B cell (primary cell): ENCODE measurements around the gene SLC9A5. TPM values are rescaled to one million over a fixed set of nuclear protein-coding genes. Genes with fewer than 3 reads are reported as not detected.

Source experiments
- ATAC-seq: fragments of 200-7000 bp; cut with Tn5 transposase; one replicate; pipeline ENCODE4 v1.10.0; 2021; ENCODE audit warnings: low read depth, mild to moderate bottlenecking, moderate number of reproducible peaks, moderate library complexity
- CTCF ChIA-PET: fragments of 350-600 bp; sonication (Branson Sonifier 250); formaldehyde crosslinking; loops from one replicate; lab custom pipeline; 2021; ENCODE audit warnings: antibody characterized with exemption, inconsistent platforms; lab: Charles Lee
- POLR2A ChIA-PET: fragments of 350-600 bp; sonication (Branson Sonifier 250); formaldehyde crosslinking; loops from one replicate; lab custom pipeline; 2021; ENCODE audit warnings: antibody characterized with exemption; lab: Charles Lee
- DNase-seq: peaks from one replicate; pipeline ENCODE4 v3.0.0; 2013
- H2AFZ ChIP-seq: 2 replicates; pipeline ENCODE4 v1.6.1; 2012; ENCODE audit warnings: mild to moderate bottlenecking, low read depth, low read length; ENCODE audit not compliant: insufficient read depth, poor library complexity, severe bottlenecking
- H3K27ac ChIP-seq, 2 donors: 1 replicate in 1 of 2; 2 replicates in 1 of 2; pipeline ENCODE4 v1.5.1; 2012 to 2013; ENCODE audit warnings: low read length in 2 of 2, mild to moderate bottlenecking in 2 of 2, moderate library complexity in 1 of 2
- H3K27me3 ChIP-seq, 4 experiments: fragments of 200-600 bp in 1 of 4; sonication (generic) in 1 of 4; replicated peaks in 1 of 4; 1 replicate in 2 of 4; 2 replicates in 2 of 4; pipeline versions ENCODE4 v1.6.1 to v1.7.0; 2013 to 2016; ENCODE audit warnings: low read length in 3 of 4, mild to moderate bottlenecking in 2 of 4, mixed read lengths in 1 of 4, moderate library complexity in 1 of 4; ENCODE audit not compliant: insufficient read depth in 4 of 4, control insufficient read depth in 3 of 4; ENCODE audit errors: control extremely low read depth in 1 of 4
- H3K36me3 ChIP-seq, 2 experiments: replicated peaks in 1 of 2; 1 replicate in 1 of 2; 2 replicates in 1 of 2; pipeline versions ENCODE4 v1.6.1 to v1.7.1; 2013; ENCODE audit warnings: low read length in 1 of 2; ENCODE audit not compliant: insufficient read depth in 2 of 2, control insufficient read depth in 1 of 2; ENCODE audit errors: control extremely low read depth in 1 of 2, extremely low read depth in 1 of 2
- H3K4me1 ChIP-seq, 2 donors: fragments of 200-600 bp in 1 of 2; sonication (generic) in 1 of 2; 1 replicate in 1 of 2; 2 replicates in 1 of 2; pipeline versions ENCODE4 v1.5.1 to v1.6.1; 2013 to 2017; ENCODE audit warnings: low read length in 2 of 2; ENCODE audit not compliant: control insufficient read depth in 2 of 2, insufficient read depth in 2 of 2
- H3K4me2 ChIP-seq: replicated peaks from 2 replicates; pipeline ENCODE3; 2012; ENCODE audit warnings: mild to moderate bottlenecking, low read depth, low read length; ENCODE audit not compliant: poor library complexity, severe bottlenecking
- H3K4me3 ChIP-seq, 5 experiments: fragments of 200-600 bp in 1 of 5; sonication (generic) in 1 of 5; 1 replicate in 3 of 5; 2 replicates in 2 of 5; pipeline versions ENCODE4 v1.5.1 to v1.7.0; 2011 to 2016; ENCODE audit warnings: low read length in 4 of 5, mild to moderate bottlenecking in 4 of 5, low read depth in 2 of 5, control low read depth in 1 of 5, moderate library complexity in 1 of 5; ENCODE audit not compliant: insufficient read depth in 1 of 5; ENCODE audit errors: control extremely low read depth in 1 of 5, extremely low read depth in 1 of 5
- H3K79me2 ChIP-seq: fragments of 200-600 bp; sonication (generic); one replicate; pipeline ENCODE4 v1.6.0; 2016; ENCODE audit warnings: low read length; ENCODE audit not compliant: control insufficient read depth, insufficient read depth
- H3K9ac ChIP-seq: fragments of 200-600 bp; sonication (generic); 2 replicates; pipeline ENCODE4 v1.6.1; 2017; ENCODE audit warnings: mild to moderate bottlenecking, low read length, moderate library complexity
- H3K9me3 ChIP-seq, 3 donors: one replicate each; pipeline versions ENCODE4 v1.6.1 to v1.7.1; 2013; ENCODE audit warnings: low read length in 2 of 3; ENCODE audit not compliant: control insufficient read depth in 2 of 3, insufficient read depth in 1 of 3; ENCODE audit errors: control extremely low read depth in 1 of 3
- H4K20me1 ChIP-seq: 2 replicates; pipeline ENCODE4 v1.6.0; 2012; ENCODE audit warnings: mild to moderate bottlenecking, low read length; ENCODE audit not compliant: insufficient read depth, control insufficient read depth, poor library complexity, severe bottlenecking
- H3K27ac Mint-ChIP-seq: one replicate; pipeline ENCODE4 v1.8.0; 2021; ENCODE audit warnings: mixed read lengths
- H3K27me3 Mint-ChIP-seq: one replicate; pipeline ENCODE4 v1.8.0; 2021; ENCODE audit warnings: mixed read lengths
- H3K4me1 Mint-ChIP-seq: one replicate; pipeline ENCODE4 v1.8.0; 2021; ENCODE audit warnings: mixed read lengths
- H3K4me3 Mint-ChIP-seq: one replicate; pipeline ENCODE4 v1.8.0; 2021; ENCODE audit warnings: mixed read lengths
- H3K9me3 Mint-ChIP-seq: one replicate; pipeline ENCODE4 v1.8.0; 2022; ENCODE audit warnings: mixed read lengths; ENCODE audit not compliant: insufficient read depth
- CTCF ChIP-seq: fragments of 200-600 bp; IDR thresholded peaks from one replicate; pipeline ENCODE4 v1.8.0; 2022; ENCODE audit warnings: antibody characterized with exemption, mild to moderate bottlenecking
- EZH2 ChIP-seq: IDR thresholded peaks from 2 replicates; pipeline ENCODE4 v1.6.1; 2012; ENCODE audit warnings: borderline replicate concordance, low read depth, mild to moderate bottlenecking, moderate library complexity, low read length; ENCODE audit not compliant: insufficient read depth, poor library complexity, severe bottlenecking
- WGBS: methylation state at CpG from one replicate; pipeline ENCODE4 v1.1.5; 2013; ENCODE audit warnings: missing lambda C conversion rate; ENCODE audit not compliant: insufficient coverage; 5-methylcytosine and 5-hydroxymethylcytosine counted together
- intact Hi-C: fragments of 100-400 bp; cut with micrococcal nuclease; formaldehyde crosslinking; loops from one replicate; pipeline ENCODE4 v1.10.0; 2022
- polyA plus RNA-seq: library from polyadenylated mRNA; depleted of rRNA; stranded (reverse); fragments of >200 nt; gene quantifications from 2 replicates; pipeline ENCODE4 v1.2.3, GENCODE V29; 2012
- total RNA-seq, 2 donors: library from RNA; stranded (reverse); fragments of 120-200 nt in 1 of 2; gene quantifications; 1 replicate in 1 of 2; 2 replicates in 1 of 2; pipeline versions ENCODE4 v1.2.3 to v1.2.4, GENCODE V29; 2013 to 2022

The SLC9A5 gene
- total and polyA plus RNA-seq, 2 donors (not counting 1 experiment from before 2014, with no cell fraction given) = 1.7 TPM

- no peak overlapping the region for H3K9ac ChIP-seq
- CTCF ChIA-PET = no interaction called here
- POLR2A ChIA-PET = no interaction called here
- no peak overlapping the region for H3K4me2 ChIP-seq
- Mint-ChIP-seq H3K4me3 (no peak overlapping the region), H3K27ac (no peak overlapping the region), H3K4me1 (peaks cover 15% of the 10 kb centered on the region), H3K27me3 (no peaks in the 10 kb centered on the region), H3K9me3 (no peaks in the 10 kb centered on the region)
- intact Hi-C loops = no loop called here
- no peak for TF ChIP-seq CTCF
- no peak for TF ChIP-seq EZH2
- no peak overlapping the region for H3K27ac ChIP-seq
- ATAC-seq (no peak), DNase-seq (no peak)
- peaks cover 27% of the 10 kb centered on the region for H4K20me1 ChIP-seq
- H3K4me3 ChIP-seq = no peak overlapping the region
- no peaks in the 10 kb centered on the region for H3K4me1 ChIP-seq
- no peak overlapping the region for H2AFZ ChIP-seq
- H3K27me3 ChIP-seq = no peaks in the 10 kb centered on the region
- H3K9me3 ChIP-seq = no peaks in the 10 kb centered on the region
- H3K36me3 ChIP-seq = peaks cover 0 to 56% of the 10 kb centered on the region in 2 experiments
- H3K79me2 ChIP-seq = peaks cover 7% of the 10 kb centered on the region
- 100% methylated on average over 8 of the region's 8 CpGs for WGBS
Measured at GRCh38 chr16:67200491-67200890, 48.3 kb upstream of the SLC9A5 start.

- TF ChIP-seq EZH2 (no peak), CTCF (no peak)
- WGBS = 98% methylated on average over 32 of the region's 40 CpGs
- Histone ChIP-seq H3K4me1 (no peaks in the 10 kb centered on the region), H3K27me3 (no peaks in the 10 kb centered on the region), H3K9me3 (no peaks in the 10 kb centered on the region), H3K4me2 (no peak overlapping the region), H3K27ac (no peak overlapping the region), H4K20me1 (peaks cover 19% of the 10 kb centered on the region), H3K9ac (no peak overlapping the region), H3K79me2 (peaks cover 1% of the 10 kb centered on the region), H3K36me3 (peaks cover 0 to 45% of the 10 kb centered on the region in 2 experiments), H2AFZ (no peak overlapping the region), H3K4me3 (no peak overlapping the region)
- H3K4me3 Mint-ChIP-seq = no peak overlapping the region
- H3K4me1 Mint-ChIP-seq = peaks cover 7% of the 10 kb centered on the region
- DNase-seq = no peak
- H3K9me3 Mint-ChIP-seq = no peaks in the 10 kb centered on the region
- intact Hi-C loops = no loop called here
- no peak for ATAC-seq
- ChIA-PET POLR2A (interaction anchor here (0.7 kb wide), 1 partner anchor 204 kb away, joined by 7 read pairs; no protein-coding TSS in a partner anchor), CTCF (no interaction called here)
- no peaks in the 10 kb centered on the region for H3K27me3 Mint-ChIP-seq
- H3K27ac Mint-ChIP-seq = no peak overlapping the region
Measured at GRCh38 chr16:67201411-67202345, 47.1 kb upstream of the SLC9A5 start.
